HS-27A (cell line): ENCODE results near the gene MGAT5B.

Experiments used
- DNase-seq: peaks from one replicate; pipeline ENCODE4 v3.0.0-alpha.2; 2012; ENCODE audit warnings: low read depth, missing footprints

The MGAT5B gene

GRCh38 chr17:76879691-76880090 lies 11.5 kb downstream of the MGAT5B start:
- no peak for DNase-seq

- DNase-seq, result no peak
Observed at GRCh38 chr17:76880268-76880667, 12.1 kb downstream of the MGAT5B start.

GRCh38 chr17:76880971-76881370 lies 12.8 kb downstream of the MGAT5B start:
- DNase-seq, result no peak

- DNase-seq, result no peak
Observed at GRCh38 chr17:76881408-76881807, 13.2 kb downstream of the MGAT5B start.

- no peak for DNase-seq
Observed at GRCh38 chr17:76881966-76882365, 13.8 kb downstream of the MGAT5B start.

- DNase-seq, result no peak
Observed at GRCh38 chr17:76883744-76884525, 15.7 kb downstream of the MGAT5B start.

- DNase-seq, result no peak
Observed at GRCh38 chr17:76884995-76885893, 17.0 kb downstream of the MGAT5B start.

- no peak for DNase-seq
Observed at GRCh38 chr17:76885894-76886290, 17.7 kb downstream of the MGAT5B start.

- DNase-seq, result no peak
Observed at GRCh38 chr17:76886395-76886794, 18.2 kb downstream of the MGAT5B start.

- DNase-seq, result no peak
Observed at GRCh38 chr17:76887802-76888201, 19.6 kb downstream of the MGAT5B start.

GRCh38 chr17:76888661-76889060 lies 20.5 kb downstream of the MGAT5B start:
- no peak for DNase-seq

- DNase-seq, result no peak
Observed at GRCh38 chr17:76889323-76889722, 21.1 kb downstream of the MGAT5B start.

GRCh38 chr17:76892329-76892728 lies 24.1 kb downstream of the MGAT5B start:
- no peak for DNase-seq

GRCh38 chr17:76893623-76894334 lies 25.6 kb downstream of the MGAT5B start:
- no peak for DNase-seq

GRCh38 chr17:76894842-76895241 lies 26.6 kb downstream of the MGAT5B start:
- no peak for DNase-seq

GRCh38 chr17:76897023-76897422 lies 28.8 kb downstream of the MGAT5B start:
- no peak for DNase-seq

- no peak for DNase-seq
Observed at GRCh38 chr17:76899414-76899813, 31.2 kb downstream of the MGAT5B start.

GRCh38 chr17:76900723-76901122 lies 32.5 kb downstream of the MGAT5B start:
- DNase-seq, result no peak

GRCh38 chr17:76901542-76902197 lies 33.5 kb downstream of the MGAT5B start:
- DNase-seq, result no peak

- DNase-seq, result no peak
Observed at GRCh38 chr17:76902476-76902875, 34.3 kb downstream of the MGAT5B start.

GRCh38 chr17:76903631-76904030 lies 35.4 kb downstream of the MGAT5B start:
- no peak for DNase-seq

- DNase-seq, result no peak
Observed at GRCh38 chr17:76904116-76904515, 35.9 kb downstream of the MGAT5B start.
